Caco-2 (cell line): ENCODE results near the gene PAPSS2. TPM values are rescaled to one million over a fixed set of nuclear protein-coding genes. Genes with fewer than 3 reads are reported as not detected.

ENCODE experiments used
- BruUV-seq: library from RNA; stranded (reverse); fragments of 400-500 nt; replicated peaks from 2 replicates; lab custom pipeline; 2021; lab: Mats Ljungman, UMichigan
- CTCF ChIA-PET: fragments of 300-600 bp; sonication (Branson Sonifier 250); formaldehyde crosslinking; loops from one replicate; lab custom pipeline; 2022; ENCODE audit warnings: antibody characterized with exemption; lab: Charles Lee
- POLR2A ChIA-PET: fragments of 300-600 bp; sonication (Branson Sonifier 250); formaldehyde crosslinking; loops from one replicate; lab custom pipeline; 2022; ENCODE audit warnings: antibody characterized with exemption; lab: Charles Lee
- DNase-seq, 2 experiments: peaks; one replicate each; pipeline versions ENCODE4 v3.0.0 to v3.0.0-alpha.2; 2020 to 2022
- H3K27me3 ChIP-seq: replicated peaks from 2 replicates; pipeline ENCODE4 v1.6.0; 2011; ENCODE audit warnings: low read length; ENCODE audit not compliant: control insufficient read depth, insufficient read depth
- H3K36me3 ChIP-seq: 2 replicates; pipeline ENCODE4 v1.5.1; 2011; ENCODE audit warnings: low read length; ENCODE audit not compliant: control insufficient read depth, insufficient read depth
- H3K4me1 ChIP-seq: fragments of 250-450 bp; sonication (Bioruptor Pico); 2 replicates; pipeline ENCODE4 v1.5.1; 2020; ENCODE audit warnings: mild to moderate bottlenecking
- H3K4me3 ChIP-seq: 2 replicates; pipeline ENCODE4 v1.5.1; 2011; ENCODE audit warnings: low read depth, mild to moderate bottlenecking, control low read depth, low read length
- H3K9me3 ChIP-seq: fragments of 250-450 bp; sonication (Bioruptor Pico); 2 replicates; pipeline ENCODE4 v1.5.1; 2020; ENCODE audit warnings: mild to moderate bottlenecking, moderate library complexity
- H3K27ac Mint-ChIP-seq: one replicate; pipeline ENCODE4 v1.8.0; 2022; ENCODE audit warnings: mixed read lengths; ENCODE audit not compliant: unreplicated experiment
- H3K27me3 Mint-ChIP-seq: one replicate; pipeline ENCODE4 v1.8.0; 2022; ENCODE audit warnings: mixed read lengths; ENCODE audit not compliant: insufficient read depth, unreplicated experiment
- H3K36me3 Mint-ChIP-seq: one replicate; pipeline ENCODE4 v1.8.0; 2022; ENCODE audit warnings: mild to moderate bottlenecking, mixed read lengths; ENCODE audit not compliant: insufficient read depth, unreplicated experiment
- H3K4me1 Mint-ChIP-seq: one replicate; pipeline ENCODE4 v1.8.0; 2022; ENCODE audit warnings: low read depth, mixed read lengths; ENCODE audit not compliant: unreplicated experiment
- H3K4me3 Mint-ChIP-seq: one replicate; pipeline ENCODE4 v1.8.0; 2022; ENCODE audit warnings: mild to moderate bottlenecking, moderate library complexity, mixed read lengths; ENCODE audit not compliant: unreplicated experiment
- H3K9me3 Mint-ChIP-seq: one replicate; pipeline ENCODE4 v1.8.0; 2022; ENCODE audit warnings: mixed read lengths; ENCODE audit not compliant: unreplicated experiment
- intact Hi-C: fragments of 100-400 bp; cut with micrococcal nuclease; formaldehyde crosslinking; loops from one replicate; pipeline ENCODE4 v1.10.0; 2022; ENCODE audit not compliant: unreplicated experiment
- total RNA-seq: library from RNA; stranded (reverse); gene quantifications from 2 replicates; pipeline ENCODE4 v1.2.3, GENCODE V29; 2022
- TF ChIP-seq, protein P1 (sequence below), 2 experiments: fragments of 200-600 bp in 1 of 2; IDR thresholded peaks; 1 replicate in 1 of 2; 2 replicates in 1 of 2; pipeline versions ENCODE4 v1.5.1 to v1.8.0; 2011 to 2022; ENCODE audit warnings: antibody characterized with exemption in 1 of 2, control low read depth in 1 of 2, inconsistent platforms in 1 of 2, low read depth in 1 of 2, low read length in 1 of 2, mild to moderate bottlenecking in 1 of 2, moderate library complexity in 1 of 2; ENCODE audit not compliant: insufficient read depth in 1 of 2, severe bottlenecking in 1 of 2, unreplicated experiment in 1 of 2

PAPSS2 gene
- total RNA-seq, 1 experiment from 2014 or later: 4.3 TPM

DNA sequence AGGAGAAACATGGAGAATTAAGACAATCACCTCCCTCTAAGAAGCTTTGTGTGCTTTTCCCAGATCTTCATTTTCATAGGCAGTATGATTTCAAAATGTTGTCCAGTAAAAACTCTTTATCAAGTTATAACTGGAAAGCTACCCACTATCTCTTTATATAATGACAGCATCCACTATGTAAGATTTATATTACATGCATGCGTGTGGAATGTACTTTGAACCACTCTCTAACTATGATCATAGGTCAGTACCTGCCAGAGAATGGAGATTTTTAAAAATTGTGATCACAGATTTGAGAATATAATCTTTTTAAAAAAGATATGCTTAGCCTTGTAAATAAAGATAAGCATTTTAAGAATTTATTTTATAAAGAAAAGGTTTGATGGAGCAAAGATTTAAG, 17.9 kb downstream of the PAPSS2 start:
- no peak overlapping the region for H3K4me3 Mint-ChIP-seq
- H3K36me3 Mint-ChIP-seq: no peaks in the 10 kb centered on the region
- H3K9me3 Mint-ChIP-seq: no peaks in the 10 kb centered on the region
- Histone ChIP-seq H3K4me1 (no peaks in the 10 kb centered on the region), H3K9me3 (no peaks in the 10 kb centered on the region), H3K36me3 (no peaks in the 10 kb centered on the region), H3K4me3 (no peak overlapping the region), H3K27me3 (no peaks in the 10 kb centered on the region)
- POLR2A ChIA-PET: no interaction called here
- no peak overlapping the region for H3K27ac Mint-ChIP-seq
- TF ChIP-seq, protein P1, sequence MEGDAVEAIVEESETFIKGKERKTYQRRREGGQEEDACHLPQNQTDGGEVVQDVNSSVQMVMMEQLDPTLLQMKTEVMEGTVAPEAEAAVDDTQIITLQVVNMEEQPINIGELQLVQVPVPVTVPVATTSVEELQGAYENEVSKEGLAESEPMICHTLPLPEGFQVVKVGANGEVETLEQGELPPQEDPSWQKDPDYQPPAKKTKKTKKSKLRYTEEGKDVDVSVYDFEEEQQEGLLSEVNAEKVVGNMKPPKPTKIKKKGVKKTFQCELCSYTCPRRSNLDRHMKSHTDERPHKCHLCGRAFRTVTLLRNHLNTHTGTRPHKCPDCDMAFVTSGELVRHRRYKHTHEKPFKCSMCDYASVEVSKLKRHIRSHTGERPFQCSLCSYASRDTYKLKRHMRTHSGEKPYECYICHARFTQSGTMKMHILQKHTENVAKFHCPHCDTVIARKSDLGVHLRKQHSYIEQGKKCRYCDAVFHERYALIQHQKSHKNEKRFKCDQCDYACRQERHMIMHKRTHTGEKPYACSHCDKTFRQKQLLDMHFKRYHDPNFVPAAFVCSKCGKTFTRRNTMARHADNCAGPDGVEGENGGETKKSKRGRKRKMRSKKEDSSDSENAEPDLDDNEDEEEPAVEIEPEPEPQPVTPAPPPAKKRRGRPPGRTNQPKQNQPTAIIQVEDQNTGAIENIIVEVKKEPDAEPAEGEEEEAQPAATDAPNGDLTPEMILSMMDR (IDR thresholded peaks at IDR 0.05; ENCODE audit: insufficient read depth in 1 of 2, low read depth in 1 of 2, low read length in 1 of 2, severe bottlenecking in 1 of 2, unreplicated experiment in 1 of 2): no peak
- intact Hi-C loops: no loop called here
- no peaks in the 10 kb centered on the region for H3K4me1 Mint-ChIP-seq
- no peak for DNase-seq
- BruUV-seq: no TSS peak
- CTCF ChIA-PET: no interaction called here
- H3K27me3 Mint-ChIP-seq: peaks cover 2% of the 10 kb centered on the region

DNA sequence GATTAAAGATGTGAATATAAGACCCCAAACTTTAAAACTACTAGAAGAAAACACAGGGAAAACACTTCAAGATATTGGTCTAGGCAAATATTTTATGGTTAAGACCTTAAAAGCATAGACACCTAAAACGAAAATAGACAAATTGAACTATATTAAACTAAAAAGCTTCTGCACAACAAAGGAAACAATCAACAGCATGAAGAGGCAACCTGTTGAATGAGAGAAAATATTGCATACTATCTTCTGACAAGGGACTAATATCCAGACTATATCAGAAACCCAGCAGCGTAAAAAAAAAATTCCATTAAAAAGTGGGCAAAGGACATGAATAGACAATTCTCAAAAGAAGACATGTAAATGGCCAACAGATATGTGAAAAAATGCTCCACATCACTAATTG, 18.6 kb downstream of the PAPSS2 start:
- H3K27me3 Mint-ChIP-seq: peaks cover 2% of the 10 kb centered on the region
- TF ChIP-seq, protein P1 (IDR thresholded peaks at IDR 0.05; ENCODE audit: insufficient read depth in 1 of 2, low read depth in 1 of 2, low read length in 1 of 2, severe bottlenecking in 1 of 2, unreplicated experiment in 1 of 2): no peak
- no peaks in the 10 kb centered on the region for H3K36me3 ChIP-seq
- no peak overlapping the region for H3K27ac Mint-ChIP-seq
- no peaks in the 10 kb centered on the region for H3K36me3 Mint-ChIP-seq
- H3K4me3 Mint-ChIP-seq: no peak overlapping the region
- H3K9me3 Mint-ChIP-seq: no peaks in the 10 kb centered on the region
- H3K27me3 ChIP-seq: no peaks in the 10 kb centered on the region
- ChIA-PET CTCF (no interaction called here), POLR2A (no interaction called here)
- no peaks in the 10 kb centered on the region for H3K4me1 ChIP-seq
- no peak for DNase-seq
- intact Hi-C loops: no loop called here
- no peaks in the 10 kb centered on the region for H3K4me1 Mint-ChIP-seq
- H3K9me3 ChIP-seq: no peaks in the 10 kb centered on the region
- H3K4me3 ChIP-seq: no peak overlapping the region
- BruUV-seq: no TSS peak

DNA sequence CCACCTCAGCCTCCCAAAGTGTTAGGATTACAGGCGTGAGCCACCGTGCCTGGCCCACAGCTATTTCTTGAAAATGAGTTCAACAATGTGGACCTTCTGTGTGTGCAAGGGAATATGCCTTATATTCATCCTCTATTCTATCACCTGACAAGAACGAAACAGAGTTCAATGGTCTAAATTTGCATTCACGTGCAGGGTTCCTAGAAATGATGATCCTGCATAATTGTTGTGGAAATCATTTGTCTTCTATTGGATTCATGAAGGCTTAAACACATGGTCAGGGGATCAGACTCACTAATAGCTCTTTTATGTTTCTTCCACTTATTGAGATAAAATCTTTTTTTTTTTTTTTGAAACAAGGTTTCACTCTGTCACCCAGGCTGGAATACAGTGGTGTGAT, 23.7 kb downstream of the PAPSS2 start:
- no peaks in the 10 kb centered on the region for H3K4me1 Mint-ChIP-seq

More for the DNA sequence above, 23.7 kb downstream of the PAPSS2 start:
- no peak overlapping the region for H3K27ac Mint-ChIP-seq
- Histone ChIP-seq H3K27me3 (no peaks in the 10 kb centered on the region), H3K9me3 (no peaks in the 10 kb centered on the region), H3K4me1 (no peaks in the 10 kb centered on the region), H3K4me3 (no peak overlapping the region), H3K36me3 (no peaks in the 10 kb centered on the region)
- H3K27me3 Mint-ChIP-seq: peaks cover 2% of the 10 kb centered on the region
- ChIA-PET CTCF (no interaction called here), POLR2A (interaction anchor here (0.6 kb wide), 1 partner anchor 110 kb away, joined by 3 read pairs; no protein-coding TSS in a partner anchor)
- intact Hi-C loops: no loop called here
- TF ChIP-seq, protein P1 (IDR thresholded peaks at IDR 0.05; ENCODE audit: insufficient read depth in 1 of 2, low read depth in 1 of 2, low read length in 1 of 2, severe bottlenecking in 1 of 2, unreplicated experiment in 1 of 2): no peak
- no peaks in the 10 kb centered on the region for H3K9me3 Mint-ChIP-seq
- no TSS peak for BruUV-seq
- no peaks in the 10 kb centered on the region for H3K36me3 Mint-ChIP-seq
- H3K4me3 Mint-ChIP-seq: no peak overlapping the region
- no peak for DNase-seq
